HepG2 (cell line): ENCODE measurements around the gene MED25. TPM values are rescaled to one million over a fixed set of nuclear protein-coding genes. Genes with fewer than 3 reads are reported as not detected.
A peak's percentile ranks its signal among the peaks of the same experiment; 100 is the strongest.

Source experiments
- FOSL1 ChIP-seq: sonication (generic); formaldehyde crosslinking; IDR thresholded peaks from 2 replicates; pipeline ENCODE4 v1.9.0; 2021; ENCODE audit warnings: missing genetic modification reagents, borderline replicate concordance
- GPBP1L1 ChIP-seq: sonication (generic); formaldehyde crosslinking; IDR thresholded peaks from 2 replicates; pipeline ENCODE4 v1.5.0; 2020; ENCODE audit warnings: mild to moderate bottlenecking, missing genetic modification reagents
- IRX3 ChIP-seq: sonication (generic); formaldehyde crosslinking; IDR thresholded peaks from 2 replicates; pipeline ENCODE4 v1.8.1; 2023; ENCODE audit warnings: mild to moderate bottlenecking, low read depth, missing genetic modification reagents, borderline replicate concordance
- MED13 ChIP-seq: sonication (generic); formaldehyde crosslinking; IDR thresholded peaks from 2 replicates; pipeline ENCODE4 v1.5.0; 2020; ENCODE audit warnings: missing genetic modification reagents
- MYNN ChIP-seq: sonication (generic); formaldehyde crosslinking; IDR thresholded peaks from 2 replicates; pipeline ENCODE4 v1.4.0; 2020; ENCODE audit warnings: mild to moderate bottlenecking, low read depth, missing genetic modification reagents
- NR2C2 ChIP-seq: sonication (generic); formaldehyde crosslinking; IDR thresholded peaks from 2 replicates; pipeline ENCODE4 v1.4.0; 2020; ENCODE audit warnings: missing genetic modification reagents, mild to moderate bottlenecking, moderate library complexity, borderline replicate concordance
- PBX2 ChIP-seq: IDR thresholded peaks from 2 replicates; pipeline ENCODE4 v1.6.1; 2016; ENCODE audit warnings: control low read depth
- RCOR2 ChIP-seq: IDR thresholded peaks from 2 replicates; pipeline ENCODE4 v1.6.1; 2016; ENCODE audit warnings: missing biosample characterization, missing genetic modification reagents
- SIX4 ChIP-seq: sonication (generic); formaldehyde crosslinking; IDR thresholded peaks from 2 replicates; pipeline ENCODE4 v1.4.0; 2020; ENCODE audit warnings: missing genetic modification reagents
- SP2 ChIP-seq: sonication (generic); formaldehyde crosslinking; IDR thresholded peaks from 2 replicates; pipeline ENCODE4 v1.5.1; 2020; ENCODE audit warnings: mild to moderate bottlenecking, missing genetic modification reagents
- STAT5B ChIP-seq: sonication (generic); formaldehyde crosslinking; IDR thresholded peaks from 2 replicates; pipeline ENCODE4 v1.4.0; 2020; ENCODE audit warnings: missing genetic modification reagents
- THAP7 ChIP-seq: sonication (generic); formaldehyde crosslinking; IDR thresholded peaks from 2 replicates; pipeline ENCODE4 v1.8.1; 2023; ENCODE audit warnings: mild to moderate bottlenecking, missing genetic modification reagents
- TSC22D2 ChIP-seq: sonication (generic); formaldehyde crosslinking; IDR thresholded peaks from 2 replicates; pipeline ENCODE4 v1.5.1; 2020; ENCODE audit warnings: missing genetic modification reagents, mild to moderate bottlenecking, borderline replicate concordance
- ZBTB39 ChIP-seq: sonication (generic); formaldehyde crosslinking; IDR thresholded peaks from 2 replicates; pipeline ENCODE4 v1.5.0; 2020; ENCODE audit warnings: missing genetic modification reagents
- ZBTB49 ChIP-seq: sonication (generic); formaldehyde crosslinking; IDR thresholded peaks from 2 replicates; pipeline ENCODE4 v1.4.0; 2020; ENCODE audit warnings: missing genetic modification reagents, borderline replicate concordance
- ZFP36L1 ChIP-seq: sonication (generic); formaldehyde crosslinking; IDR thresholded peaks from 2 replicates; pipeline ENCODE4 v1.8.0; 2022; ENCODE audit warnings: mild to moderate bottlenecking, missing genetic modification reagents, moderate library complexity
- ZKSCAN5 ChIP-seq: sonication (generic); formaldehyde crosslinking; IDR thresholded peaks from 2 replicates; pipeline ENCODE4 v1.5.1; 2020; ENCODE audit warnings: mild to moderate bottlenecking, missing genetic modification reagents
- ZKSCAN8 ChIP-seq: IDR thresholded peaks from 2 replicates; pipeline ENCODE4 v1.6.1; 2016; ENCODE audit warnings: borderline replicate concordance, missing genetic modification reagents, missing compliant biosample characterization
- ZNF329 ChIP-seq: sonication (generic); formaldehyde crosslinking; IDR thresholded peaks from 2 replicates; pipeline ENCODE4 v1.9.0; 2021; ENCODE audit warnings: low read depth, mild to moderate bottlenecking, missing genetic modification reagents
- ZNF367 ChIP-seq: sonication (generic); formaldehyde crosslinking; IDR thresholded peaks from 2 replicates; pipeline ENCODE4 v1.4.0; 2020; ENCODE audit warnings: missing genetic modification reagents, borderline replicate concordance
- ZNF432 ChIP-seq: sonication (generic); formaldehyde crosslinking; IDR thresholded peaks from 2 replicates; pipeline ENCODE4 v1.5.0; 2020; ENCODE audit warnings: missing genetic modification reagents, mild to moderate bottlenecking, borderline replicate concordance
- ZNF75D ChIP-seq: sonication (generic); formaldehyde crosslinking; IDR thresholded peaks from 2 replicates; pipeline ENCODE4 v1.8.1; 2023; ENCODE audit warnings: missing genetic modification reagents, mild to moderate bottlenecking, borderline replicate concordance
- ZNF792 ChIP-seq: IDR thresholded peaks from 2 replicates; pipeline ENCODE4 v1.6.1; 2016
- polyA plus RNA-seq, 8 experiments: library from polyadenylated mRNA; depleted of rRNA in 3 of 8; stranded (reverse) in 7 of 8; unstranded in 1 of 8; fragments of >200 nt; fragmentation: Illumina TruSeq in 4 of 8; extraction: Trizol in 4 of 8; gene quantifications; 2 replicates each; pipeline versions ENCODE4 v1.2.1 to v1.2.3, GENCODE V29; 2011 to 2016; ENCODE audit warnings: low read depth in 4 of 8, missing spikeins in 1 of 8, mixed read lengths in 1 of 8; ENCODE audit not compliant: insufficient read depth in 1 of 8
- total RNA-seq, 5 experiments: library from RNA; depleted of rRNA; stranded (reverse); fragments of >200 nt; fragmentation: Illumina TruSeq; extraction: Trizol; gene quantifications; 2 replicates each; pipeline ENCODE4 v1.2.3, GENCODE V29; 2016; ENCODE audit warnings: low read depth in 1 of 5

Gene MED25
- total and polyA plus RNA-seq, 2 of the 13 experiments (the other 11 are each of a cell fraction or from before 2014, with no cell fraction given) = 11.1 to 15.1 TPM

GRCh38 chr19:49876422-49877019 is 58.4 kb downstream of the MED25 start (continued):
- no peak for TF ChIP-seq MYNN
- no peak for TF ChIP-seq SIX4 (CRISPR knock-in tag)
- TF ChIP-seq ZNF367 (CRISPR knock-in tag) = no peak
- peak; percentile 82; the same call in 1 of the 2 replicates for TF ChIP-seq NR2C2 (CRISPR knock-in tag)
- TF ChIP-seq ZNF75D (CRISPR knock-in tag) = no peak
- peak; percentile 88 for TF ChIP-seq SP2
- no peak; the same call in 1 of the 2 replicates for TF ChIP-seq MED13 (CRISPR knock-in tag)
- TF ChIP-seq IRX3 (CRISPR knock-in tag) = no peak
- TF ChIP-seq ZBTB39 (CRISPR knock-in tag) = peak; percentile 47; the same call in 1 of the 2 replicates
- no peak for TF ChIP-seq ZBTB49
- TF ChIP-seq ZNF329 (CRISPR knock-in tag) = no peak; the same call in 1 of the 2 replicates
- no peak for TF ChIP-seq FOSL1 (CRISPR knock-in tag)
- 0 out of 2 replicates have a peak, but pooled peaks have one; percentile 61 for TF ChIP-seq ZKSCAN5 (CRISPR knock-in tag)
- no peak for TF ChIP-seq ZKSCAN8
- no peak for TF ChIP-seq ZNF432 (CRISPR knock-in tag)
- TF ChIP-seq ZNF792 (CRISPR knock-in tag) = no peak
- TF ChIP-seq THAP7 = peak; percentile 82; the same call in 1 of the 2 replicates
- no peak; the same call in 1 of the 2 replicates for TF ChIP-seq STAT5B (CRISPR knock-in tag)
- TF ChIP-seq GPBP1L1 (CRISPR knock-in tag) = no peak
- TF ChIP-seq RCOR2 (CRISPR knock-in tag) = no peak; the same call in 1 of the 2 replicates
- no peak for TF ChIP-seq PBX2
- TF ChIP-seq ZFP36L1 (CRISPR knock-in tag) = no peak
- 0 out of 2 replicates have a peak, but pooled peaks have one; percentile 18 for TF ChIP-seq TSC22D2 (CRISPR knock-in tag)
